WTC11 (cell line): ENCODE results near the gene TLE2. TPM values are rescaled to one million over a fixed set of nuclear protein-coding genes. Genes with fewer than 3 reads are reported as not detected.
A peak's percentile ranks its signal among the peaks of the same experiment; 100 is the strongest.

ENCODE experiments used
- ATAC-seq: fragments of 200-7000 bp; cut with Tn5 transposase; 2 replicates; pipeline ENCODE4 v1.10.0; 2021; ENCODE audit warnings: mild to moderate bottlenecking, moderate library complexity
- CTCF ChIA-PET: fragments of 300-600 bp; sonication (Branson Sonifier 250); formaldehyde crosslinking; loops from one replicate; lab custom pipeline; 2021; ENCODE audit warnings: antibody characterized with exemption; lab: Charles Lee
- POLR2A ChIA-PET: fragments of 350-600 bp; sonication (Branson Sonifier 250); formaldehyde crosslinking; loops from one replicate; lab custom pipeline; 2021; ENCODE audit warnings: antibody characterized with exemption; lab: Charles Lee
- DNase-seq: peaks from one replicate; pipeline ENCODE4 v3.0.0; 2021; ENCODE audit warnings: low spot score
- H3K27ac Mint-ChIP-seq: 2 replicates; pipeline ENCODE4 v1.8.0; 2021; ENCODE audit warnings: mixed read lengths
- H3K27me3 Mint-ChIP-seq: 2 replicates; pipeline ENCODE4 v1.8.0; 2021; ENCODE audit warnings: low read depth, mild to moderate bottlenecking, moderate library complexity, mixed read lengths
- H3K36me3 Mint-ChIP-seq: 2 replicates; pipeline ENCODE4 v1.8.0; 2021; ENCODE audit warnings: mixed read lengths
- H3K4me1 Mint-ChIP-seq: 2 replicates; pipeline ENCODE4 v1.8.0; 2022; ENCODE audit warnings: mixed read lengths
- H3K4me3 Mint-ChIP-seq: 2 replicates; pipeline ENCODE4 v1.8.0; 2021; ENCODE audit warnings: mild to moderate bottlenecking, moderate library complexity, mixed read lengths
- H3K9me3 Mint-ChIP-seq: 2 replicates; pipeline ENCODE4 v1.8.0; 2021; ENCODE audit warnings: mixed read lengths
- EMX1 ChIP-seq: fragments of 250-450 bp; sonication (Bioruptor Pico); IDR thresholded peaks from 2 replicates; pipeline ENCODE4 v1.8.0; 2021; ENCODE audit warnings: mild to moderate bottlenecking
- ERG ChIP-seq: fragments of 250-450 bp; sonication (Bioruptor Pico); IDR thresholded peaks from 2 replicates; pipeline ENCODE4 v1.8.0; 2021; ENCODE audit warnings: mild to moderate bottlenecking
- FOXJ3 ChIP-seq: sonication (generic); formaldehyde crosslinking; IDR thresholded peaks from 2 replicates; pipeline ENCODE4 v1.9.0; 2021; ENCODE audit warnings: missing genetic modification reagents, mild to moderate bottlenecking, borderline replicate concordance
- FOXK1 ChIP-seq: sonication (generic); formaldehyde crosslinking; IDR thresholded peaks from 2 replicates; pipeline ENCODE4 v1.8.0; 2022; ENCODE audit warnings: mild to moderate bottlenecking, moderate library complexity, missing genetic modification reagents
- FOXP1 ChIP-seq: sonication (generic); formaldehyde crosslinking; IDR thresholded peaks from 2 replicates; pipeline ENCODE4 v1.8.0; 2022; ENCODE audit warnings: missing genetic modification reagents, mild to moderate bottlenecking, moderate library complexity, borderline replicate concordance
- GRHL2 ChIP-seq: fragments of 250-450 bp; sonication (Bioruptor Pico); IDR thresholded peaks from 2 replicates; pipeline ENCODE4 v1.8.0; 2022; ENCODE audit warnings: mild to moderate bottlenecking, moderate library complexity; ENCODE audit not compliant: insufficient replicate concordance, severe bottlenecking
- KAT7 ChIP-seq: sonication (generic); formaldehyde crosslinking; IDR thresholded peaks from 2 replicates; pipeline ENCODE4 v1.8.1; 2023; ENCODE audit warnings: missing genetic modification reagents, mild to moderate bottlenecking, borderline replicate concordance
- MAX ChIP-seq: sonication (generic); formaldehyde crosslinking; IDR thresholded peaks from 2 replicates; pipeline ENCODE4 v1.8.0; 2022; ENCODE audit warnings: mild to moderate bottlenecking, missing genetic modification reagents
- NR1H2 ChIP-seq: sonication (generic); formaldehyde crosslinking; IDR thresholded peaks from 2 replicates; pipeline ENCODE4 v1.9.0; 2021; ENCODE audit warnings: mild to moderate bottlenecking, moderate library complexity, missing genetic modification reagents
- NR2C2 ChIP-seq: sonication (generic); formaldehyde crosslinking; IDR thresholded peaks from 2 replicates; pipeline ENCODE4 v1.8.0; 2022; ENCODE audit warnings: mild to moderate bottlenecking, missing genetic modification reagents
- OVOL2 ChIP-seq: fragments of 250-450 bp; sonication (Bioruptor Pico); IDR thresholded peaks from 2 replicates; pipeline ENCODE4 v1.9.0; 2021; ENCODE audit warnings: mild to moderate bottlenecking, borderline replicate concordance
- PRRX2 ChIP-seq: fragments of 250-450 bp; sonication (Bioruptor Pico); IDR thresholded peaks from 2 replicates; pipeline ENCODE4 v1.8.0; 2021; ENCODE audit warnings: mild to moderate bottlenecking
- USF2 ChIP-seq: sonication (generic); formaldehyde crosslinking; IDR thresholded peaks from 2 replicates; pipeline ENCODE4 v1.8.1; 2023; ENCODE audit warnings: mild to moderate bottlenecking, missing genetic modification reagents, moderate library complexity
- ZNF121 ChIP-seq: sonication (generic); formaldehyde crosslinking; IDR thresholded peaks from 2 replicates; pipeline ENCODE4 v1.8.0; 2023; ENCODE audit warnings: missing genetic modification reagents
- ZNF232 ChIP-seq: sonication (generic); formaldehyde crosslinking; IDR thresholded peaks from 2 replicates; pipeline ENCODE4 v1.8.0; 2022; ENCODE audit warnings: mild to moderate bottlenecking, missing genetic modification reagents
- ZNF416 ChIP-seq: fragments of 250-450 bp; sonication (Bioruptor Pico); IDR thresholded peaks from 2 replicates; pipeline ENCODE4 v1.9.0; 2021; ENCODE audit warnings: mild to moderate bottlenecking, inconsistent platforms
- ZNF423 ChIP-seq: fragments of 250-450 bp; sonication (Bioruptor Pico); IDR thresholded peaks from 2 replicates; pipeline ENCODE4 v2.1.2; 2022; ENCODE audit warnings: mild to moderate bottlenecking, moderate library complexity
- ZSCAN18 ChIP-seq: fragments of 250-450 bp; sonication (Bioruptor Pico); IDR thresholded peaks from 2 replicates; pipeline ENCODE4 v2.1.2; 2022; ENCODE audit warnings: mild to moderate bottlenecking, moderate library complexity
- total RNA-seq: library from RNA; stranded (reverse); gene quantifications from 3 replicates; pipeline ENCODE4 v1.2.3, GENCODE V29; 2021
- TF ChIP-seq, protein P1 (sequence below): sonication (generic); formaldehyde crosslinking; IDR thresholded peaks from 2 replicates; pipeline ENCODE4 v1.8.1; 2023; ENCODE audit warnings: mild to moderate bottlenecking, missing genetic modification reagents, moderate library complexity
- TF ChIP-seq, protein P2 (sequence below): sonication (generic); formaldehyde crosslinking; IDR thresholded peaks from 2 replicates; pipeline ENCODE4 v1.8.0; 2022; ENCODE audit warnings: missing genetic modification reagents
- TF ChIP-seq, protein P3 (sequence below): sonication (generic); formaldehyde crosslinking; IDR thresholded peaks from 2 replicates; pipeline ENCODE4 v1.8.1; 2022; ENCODE audit warnings: mild to moderate bottlenecking, moderate library complexity, missing genetic modification reagents
- TF ChIP-seq, protein P4 (sequence below): sonication (generic); formaldehyde crosslinking; IDR thresholded peaks from 2 replicates; pipeline ENCODE4 v1.8.1; 2022; ENCODE audit warnings: low read depth, mild to moderate bottlenecking, moderate library complexity, missing genetic modification reagents, borderline replicate concordance
- TF ChIP-seq, protein P5 (sequence below): sonication (generic); formaldehyde crosslinking; IDR thresholded peaks from 2 replicates; pipeline ENCODE4 v1.8.0; 2023; ENCODE audit warnings: missing genetic modification reagents

TLE2 gene
- total RNA-seq, 1 experiment from 2014 or later: 20.0 TPM

DNA sequence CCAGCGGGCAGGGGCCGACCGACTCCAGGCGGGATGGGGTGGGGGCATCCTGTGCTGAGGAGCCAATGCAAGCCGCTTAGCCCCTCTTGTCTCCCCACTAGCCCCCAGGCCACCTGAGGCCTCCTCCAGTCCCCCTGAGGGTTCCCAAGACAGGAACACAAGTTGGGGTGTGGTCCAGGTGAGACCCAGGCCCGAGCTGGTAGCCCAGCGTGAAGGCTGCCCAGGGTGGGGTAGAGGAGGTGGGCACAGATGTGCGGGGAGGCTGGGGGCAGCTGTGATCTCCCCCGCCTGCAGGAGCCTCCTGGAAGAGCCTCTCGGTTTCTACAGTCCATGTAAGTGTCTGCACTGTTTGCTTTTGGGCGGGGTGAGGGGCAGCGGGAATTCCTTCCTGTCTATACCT lies 41.3 kb downstream of the TLE2 start:
- peaks cover 19% of the 10 kb centered on the region for H3K27me3 Mint-ChIP-seq

DNA sequence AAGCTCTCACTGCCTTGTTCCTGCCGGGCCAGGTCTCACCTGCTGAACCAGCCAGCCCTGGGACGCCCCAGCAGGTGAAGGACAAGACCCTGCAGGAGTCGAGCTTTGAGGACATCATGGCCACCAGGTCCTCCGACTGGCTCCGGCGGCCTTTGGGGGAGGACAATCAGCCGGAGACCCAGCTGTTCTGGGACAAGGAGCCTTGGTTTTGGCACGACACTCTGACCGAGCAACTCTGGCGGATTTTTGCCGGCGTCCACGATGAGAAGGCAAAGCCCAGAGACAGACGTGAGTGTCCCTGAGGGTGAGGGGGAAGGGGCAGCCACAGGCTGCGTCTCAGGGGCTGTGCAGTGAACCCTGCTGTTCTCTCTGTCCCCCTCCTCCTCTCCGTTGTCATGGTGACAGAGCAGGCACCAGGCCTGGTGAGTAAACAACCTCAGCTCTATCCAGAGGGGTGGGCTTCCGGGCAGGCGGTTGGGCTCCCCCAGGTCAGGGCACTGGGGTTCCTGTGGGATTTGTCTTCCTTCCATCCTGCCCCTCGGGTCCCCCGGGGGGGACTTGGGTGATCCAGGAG lies 42.0 kb downstream of the TLE2 start:
- no peak overlapping the region for H3K27ac Mint-ChIP-seq
- TF ChIP-seq ERG (CRISPR knock-in tag) (no peak), ZNF423 (0 out of 2 replicates have a peak, but pooled peaks have one; percentile 19), ZNF121 (CRISPR knock-in tag) (no peak), USF2 (CRISPR knock-in tag) (no peak), NR2C2 (CRISPR knock-in tag) (no peak), FOXK1 (CRISPR knock-in tag) (peak; percentile 71; the same call in 1 of the 2 replicates)
- TF ChIP-seq, protein P1, sequence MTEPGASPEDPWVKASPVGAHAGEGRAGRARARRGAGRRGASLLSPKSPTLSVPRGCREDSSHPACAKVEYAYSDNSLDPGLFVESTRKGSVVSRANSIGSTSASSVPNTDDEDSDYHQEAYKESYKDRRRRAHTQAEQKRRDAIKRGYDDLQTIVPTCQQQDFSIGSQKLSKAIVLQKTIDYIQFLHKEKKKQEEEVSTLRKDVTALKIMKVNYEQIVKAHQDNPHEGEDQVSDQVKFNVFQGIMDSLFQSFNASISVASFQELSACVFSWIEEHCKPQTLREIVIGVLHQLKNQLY (CRISPR knock-in tag): no peak
- TF ChIP-seq, all 79 proteins: peak for 2
- Mint-ChIP-seq H3K4me3 (peak overlapping the region; percentile 54), H3K4me1 (peaks cover 27% of the 10 kb centered on the region), H3K36me3 (no peaks in the 10 kb centered on the region), H3K27me3 (peaks cover 25% of the 10 kb centered on the region), H3K9me3 (no peaks in the 10 kb centered on the region)
- ATAC-seq: peak; percentile 57
- POLR2A ChIA-PET: interaction anchor here (0.6 to 1.3 kb wide), 3 partner anchors 16 to 19 kb away, joined by 3 to 5 read pairs (median 3); no protein-coding TSS in a partner anchor
- CTCF ChIA-PET: interaction anchor here (0.8 to 1.2 kb wide), 6 partner anchors 19 to 139 kb away, joined by 3 to 8 read pairs (median 4); no protein-coding TSS in a partner anchor
- DNase-seq: peak; percentile 61

More for the DNA sequence above, 41.3 kb downstream of the TLE2 start:
- CTCF ChIA-PET: interaction anchor here (1.0 to 1.1 kb wide), 2 partner anchors 48 to 121 kb away, joined by 3 read pairs; no protein-coding TSS in a partner anchor
- TF ChIP-seq, protein P2, sequence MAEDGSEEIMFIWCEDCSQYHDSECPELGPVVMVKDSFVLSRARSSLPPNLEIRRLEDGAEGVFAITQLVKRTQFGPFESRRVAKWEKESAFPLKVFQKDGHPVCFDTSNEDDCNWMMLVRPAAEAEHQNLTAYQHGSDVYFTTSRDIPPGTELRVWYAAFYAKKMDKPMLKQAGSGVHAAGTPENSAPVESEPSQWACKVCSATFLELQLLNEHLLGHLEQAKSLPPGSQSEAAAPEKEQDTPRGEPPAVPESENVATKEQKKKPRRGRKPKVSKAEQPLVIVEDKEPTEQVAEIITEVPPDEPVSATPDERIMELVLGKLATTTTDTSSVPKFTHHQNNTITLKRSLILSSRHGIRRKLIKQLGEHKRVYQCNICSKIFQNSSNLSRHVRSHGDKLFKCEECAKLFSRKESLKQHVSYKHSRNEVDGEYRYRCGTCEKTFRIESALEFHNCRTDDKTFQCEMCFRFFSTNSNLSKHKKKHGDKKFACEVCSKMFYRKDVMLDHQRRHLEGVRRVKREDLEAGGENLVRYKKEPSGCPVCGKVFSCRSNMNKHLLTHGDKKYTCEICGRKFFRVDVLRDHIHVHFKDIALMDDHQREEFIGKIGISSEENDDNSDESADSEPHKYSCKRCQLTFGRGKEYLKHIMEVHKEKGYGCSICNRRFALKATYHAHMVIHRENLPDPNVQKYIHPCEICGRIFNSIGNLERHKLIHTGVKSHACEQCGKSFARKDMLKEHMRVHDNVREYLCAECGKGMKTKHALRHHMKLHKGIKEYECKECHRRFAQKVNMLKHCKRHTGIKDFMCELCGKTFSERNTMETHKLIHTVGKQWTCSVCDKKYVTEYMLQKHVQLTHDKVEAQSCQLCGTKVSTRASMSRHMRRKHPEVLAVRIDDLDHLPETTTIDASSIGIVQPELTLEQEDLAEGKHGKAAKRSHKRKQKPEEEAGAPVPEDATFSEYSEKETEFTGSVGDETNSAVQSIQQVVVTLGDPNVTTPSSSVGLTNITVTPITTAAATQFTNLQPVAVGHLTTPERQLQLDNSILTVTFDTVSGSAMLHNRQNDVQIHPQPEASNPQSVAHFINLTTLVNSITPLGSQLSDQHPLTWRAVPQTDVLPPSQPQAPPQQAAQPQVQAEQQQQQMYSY (CRISPR knock-in tag): 0 out of 2 replicates have a peak, but pooled peaks have one; percentile 19
- no peak for TF ChIP-seq ZNF121 (CRISPR knock-in tag)
- no peak for TF ChIP-seq OVOL2
- TF ChIP-seq, protein P3, sequence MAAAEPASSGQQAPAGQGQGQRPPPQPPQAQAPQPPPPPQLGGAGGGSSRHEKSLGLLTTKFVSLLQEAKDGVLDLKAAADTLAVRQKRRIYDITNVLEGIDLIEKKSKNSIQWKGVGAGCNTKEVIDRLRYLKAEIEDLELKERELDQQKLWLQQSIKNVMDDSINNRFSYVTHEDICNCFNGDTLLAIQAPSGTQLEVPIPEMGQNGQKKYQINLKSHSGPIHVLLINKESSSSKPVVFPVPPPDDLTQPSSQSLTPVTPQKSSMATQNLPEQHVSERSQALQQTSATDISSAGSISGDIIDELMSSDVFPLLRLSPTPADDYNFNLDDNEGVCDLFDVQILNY (CRISPR knock-in tag): no peak
- no peak for TF ChIP-seq FOXJ3 (CRISPR knock-in tag)
- no peak for TF ChIP-seq NR1H2 (CRISPR knock-in tag)
- TF ChIP-seq ZSCAN18 (CRISPR knock-in tag): no peak
- TF ChIP-seq FOXP1 (CRISPR knock-in tag): no peak
- TF ChIP-seq PRRX2 (CRISPR knock-in tag): no peak
- TF ChIP-seq GRHL2 (CRISPR knock-in tag): no peak
- TF ChIP-seq EMX1: no peak
- TF ChIP-seq, protein P4, sequence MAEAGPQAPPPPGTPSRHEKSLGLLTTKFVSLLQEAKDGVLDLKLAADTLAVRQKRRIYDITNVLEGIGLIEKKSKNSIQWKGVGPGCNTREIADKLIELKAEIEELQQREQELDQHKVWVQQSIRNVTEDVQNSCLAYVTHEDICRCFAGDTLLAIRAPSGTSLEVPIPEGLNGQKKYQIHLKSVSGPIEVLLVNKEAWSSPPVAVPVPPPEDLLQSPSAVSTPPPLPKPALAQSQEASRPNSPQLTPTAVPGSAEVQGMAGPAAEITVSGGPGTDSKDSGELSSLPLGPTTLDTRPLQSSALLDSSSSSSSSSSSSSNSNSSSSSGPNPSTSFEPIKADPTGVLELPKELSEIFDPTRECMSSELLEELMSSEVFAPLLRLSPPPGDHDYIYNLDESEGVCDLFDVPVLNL (CRISPR knock-in tag): no peak
- 0 out of 2 replicates have a peak, but pooled peaks have one; percentile 16 for TF ChIP-seq MAX (CRISPR knock-in tag)
- TF ChIP-seq ZNF232: no peak
- TF ChIP-seq, protein P5, sequence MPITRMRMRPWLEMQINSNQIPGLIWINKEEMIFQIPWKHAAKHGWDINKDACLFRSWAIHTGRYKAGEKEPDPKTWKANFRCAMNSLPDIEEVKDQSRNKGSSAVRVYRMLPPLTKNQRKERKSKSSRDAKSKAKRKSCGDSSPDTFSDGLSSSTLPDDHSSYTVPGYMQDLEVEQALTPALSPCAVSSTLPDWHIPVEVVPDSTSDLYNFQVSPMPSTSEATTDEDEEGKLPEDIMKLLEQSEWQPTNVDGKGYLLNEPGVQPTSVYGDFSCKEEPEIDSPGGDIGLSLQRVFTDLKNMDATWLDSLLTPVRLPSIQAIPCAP: no peak
- TF ChIP-seq ZNF416 (CRISPR knock-in tag): no peak
- no peak for TF ChIP-seq KAT7 (CRISPR knock-in tag)
- no peak overlapping the region for H3K27ac Mint-ChIP-seq
- ATAC-seq (no peak), DNase-seq (no peak)
- H3K9me3 Mint-ChIP-seq: no peaks in the 10 kb centered on the region
- H3K4me3 Mint-ChIP-seq: no peak overlapping the region
- H3K36me3 Mint-ChIP-seq: no peaks in the 10 kb centered on the region
- H3K4me1 Mint-ChIP-seq: peaks cover 22% of the 10 kb centered on the region
- POLR2A ChIA-PET: interaction anchor here (1.1 to 1.3 kb wide), 2 partner anchors 17 to 19 kb away, joined by 3 to 5 read pairs; no protein-coding TSS in a partner anchor
